Mesenchymal stem cell (in vitro differentiated cells and primary cell): ENCODE measurements around the gene COG3.

Experiments used
- DNase-seq: peaks from one replicate; pipeline ENCODE4 v3.0.0-alpha.2; 2013
- H2AFZ ChIP-seq: one replicate; pipeline ENCODE4 v1.6.1; 2013; ENCODE audit warnings: low read depth, mild to moderate bottlenecking, control low read depth, inconsistent platforms, low read length, moderate library complexity
- H2AK5ac ChIP-seq: 2 replicates; pipeline ENCODE4 v1.6.1; 2013; ENCODE audit warnings: low read length, moderate library complexity, mild to moderate bottlenecking, inconsistent platforms; ENCODE audit not compliant: severe bottlenecking
- H2BK120ac ChIP-seq: one replicate; pipeline ENCODE4 v1.6.1; 2013; ENCODE audit warnings: low read depth, mild to moderate bottlenecking, inconsistent platforms, low read length, moderate library complexity
- H2BK12ac ChIP-seq, 2 experiments: one replicate each; pipeline ENCODE4 v1.6.1; 2013; ENCODE audit warnings: inconsistent platforms in 2 of 2, low read length in 2 of 2, mild to moderate bottlenecking in 2 of 2, moderate library complexity in 2 of 2, control low read depth in 1 of 2
- H2BK15ac ChIP-seq: one replicate; pipeline ENCODE4 v1.6.1; 2013; ENCODE audit warnings: mild to moderate bottlenecking, low read depth, inconsistent platforms; ENCODE audit not compliant: poor library complexity, severe bottlenecking
- H2BK5ac ChIP-seq: 2 replicates; pipeline ENCODE4 v1.6.1; 2013; ENCODE audit warnings: low read depth, mild to moderate bottlenecking, low read length, control low read depth, inconsistent platforms; ENCODE audit not compliant: poor library complexity, severe bottlenecking
- H3K14ac ChIP-seq, 2 experiments: one replicate each; pipeline ENCODE4 v1.6.1; 2013; ENCODE audit warnings: inconsistent platforms in 2 of 2, low read length in 2 of 2, control low read depth in 1 of 2, mild to moderate bottlenecking in 1 of 2, moderate library complexity in 1 of 2
- H3K18ac ChIP-seq, 2 experiments: one replicate each; pipeline ENCODE4 v1.6.1; 2013; ENCODE audit warnings: inconsistent platforms in 2 of 2, low read length in 2 of 2, control low read depth in 1 of 2, low read depth in 1 of 2, mild to moderate bottlenecking in 1 of 2
- H3K23ac ChIP-seq, 2 experiments: one replicate each; pipeline ENCODE4 v1.6.1; 2013; ENCODE audit warnings: inconsistent platforms in 2 of 2, low read length in 2 of 2, mild to moderate bottlenecking in 2 of 2, moderate library complexity in 2 of 2, control low read depth in 1 of 2
- H3K27ac ChIP-seq: 2 replicates; pipeline ENCODE4 v1.5.1; 2013; ENCODE audit warnings: mild to moderate bottlenecking, moderate library complexity, low read length, control low read depth, inconsistent platforms; ENCODE audit not compliant: poor library complexity, severe bottlenecking
- H3K27me3 ChIP-seq, 2 experiments: 2 replicates each; pipeline versions ENCODE4 v1.6.1 to v1.7.0; 2013; ENCODE audit warnings: low read length in 2 of 2, mild to moderate bottlenecking in 2 of 2, moderate library complexity in 2 of 2, control low read depth in 1 of 2, inconsistent platforms in 1 of 2; ENCODE audit not compliant: control insufficient read depth in 1 of 2, insufficient read depth in 1 of 2
- H3K36me3 ChIP-seq, 2 experiments: 2 replicates each; pipeline versions ENCODE4 v1.6.1 to v1.7.0; 2013; ENCODE audit warnings: low read length in 2 of 2, control low read depth in 1 of 2, inconsistent platforms in 1 of 2, low read depth in 1 of 2, mild to moderate bottlenecking in 1 of 2; ENCODE audit not compliant: insufficient read depth in 2 of 2, control insufficient read depth in 1 of 2
- H3K4ac ChIP-seq, 2 experiments: one replicate each; pipeline ENCODE4 v1.6.1; 2013; ENCODE audit warnings: inconsistent platforms in 2 of 2, low read length in 2 of 2, mild to moderate bottlenecking in 2 of 2, moderate library complexity in 2 of 2, control low read depth in 1 of 2, low read depth in 1 of 2
- H3K4me1 ChIP-seq: 2 replicates; pipeline ENCODE4 v1.6.1; 2013; ENCODE audit warnings: low read depth, low read length, control low read depth; ENCODE audit not compliant: control insufficient read depth, insufficient read depth
- H3K4me2 ChIP-seq: 2 replicates; pipeline ENCODE4 v1.6.1; 2013; ENCODE audit warnings: low read length, mild to moderate bottlenecking, inconsistent platforms; ENCODE audit not compliant: poor library complexity, severe bottlenecking
- H3K4me3 ChIP-seq, 2 experiments: 2 replicates each; pipeline versions ENCODE4 v1.5.1 to v1.7.0; 2013; ENCODE audit warnings: low read length in 2 of 2, mild to moderate bottlenecking in 2 of 2, control low read depth in 1 of 2, low read depth in 1 of 2; ENCODE audit not compliant: insufficient read depth in 1 of 2
- H3K79me1 ChIP-seq: replicated peaks from 2 replicates; pipeline ENCODE4 v1.6.1; 2013; ENCODE audit warnings: mild to moderate bottlenecking, control low read depth, low read length, inconsistent platforms; ENCODE audit not compliant: poor library complexity, severe bottlenecking
- H3K9ac ChIP-seq: 2 replicates; pipeline ENCODE4 v1.7.0; 2013; ENCODE audit warnings: mild to moderate bottlenecking, low read length, moderate library complexity
- H3K9me3 ChIP-seq: 2 replicates; pipeline ENCODE4 v1.7.0; 2013; ENCODE audit warnings: mild to moderate bottlenecking, low read length; ENCODE audit not compliant: control insufficient read depth
- H4K8ac ChIP-seq: one replicate; pipeline ENCODE4 v1.6.1; 2013; ENCODE audit warnings: inconsistent platforms, mild to moderate bottlenecking, low read length, moderate library complexity
- H4K91ac ChIP-seq: one replicate; pipeline ENCODE4 v1.6.1; 2013; ENCODE audit warnings: mild to moderate bottlenecking, low read length, inconsistent platforms
- WGBS: methylation state at CpG from one replicate; pipeline ENCODE4 v1.1.7; 2013; ENCODE audit warnings: mixed read lengths; 5-methylcytosine and 5-hydroxymethylcytosine counted together

Gene COG3

GRCh38 chr13:45492538-45492937 lies 27.8 kb downstream of the COG3 start:
- peaks cover 7% of the 10 kb centered on the region for H3K79me1 ChIP-seq
- H3K4me1 ChIP-seq: no peaks in the 10 kb centered on the region
- H2AK5ac ChIP-seq: no peak overlapping the region
- no peak overlapping the region for H2BK5ac ChIP-seq
- H3K27ac ChIP-seq: no peak overlapping the region
- no peak overlapping the region for H3K4me3 ChIP-seq
- no peak overlapping the region for H2BK120ac ChIP-seq
- no peak for DNase-seq
- H3K18ac ChIP-seq: no peak overlapping the region
- no peak overlapping the region for H2AFZ ChIP-seq
- no peak overlapping the region for H4K8ac ChIP-seq
- WGBS: no CpG with 5 or more reads among the region's 1 CpG
- no peaks in the 10 kb centered on the region for H3K27me3 ChIP-seq
- H3K4ac ChIP-seq: no peak overlapping the region
- peaks cover 24 to 90% of the 10 kb centered on the region in 2 experiments for H3K36me3 ChIP-seq
- H2BK15ac ChIP-seq: no peak overlapping the region
- no peak overlapping the region for H3K23ac ChIP-seq
- peak overlapping the region; percentile 39 for H3K9ac ChIP-seq
- H4K91ac ChIP-seq: no peak overlapping the region
- no peaks in the 10 kb centered on the region for H3K9me3 ChIP-seq
- no peak overlapping the region for H3K4me2 ChIP-seq
- no peak overlapping the region for H2BK12ac ChIP-seq
- no peak overlapping the region for H3K14ac ChIP-seq

DNA sequence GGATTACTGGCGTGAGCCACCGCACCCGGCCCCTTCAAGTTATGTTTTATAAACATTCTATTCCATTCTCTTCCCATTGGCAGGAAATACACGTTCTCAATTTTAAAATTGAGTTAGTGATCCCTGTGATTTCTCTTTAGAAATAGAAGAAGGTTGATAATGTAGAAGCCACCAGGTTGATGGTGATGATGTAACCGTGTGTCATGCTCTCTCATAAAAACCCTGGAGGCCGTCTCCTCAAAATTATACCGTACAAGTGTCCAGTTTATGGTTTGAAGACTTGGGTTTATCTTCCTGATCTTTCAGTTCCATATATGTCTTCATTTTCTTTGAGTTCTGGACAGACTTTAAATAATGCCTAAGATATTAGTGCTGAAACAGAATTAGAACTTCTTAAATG lies 32.2 kb downstream of the COG3 start:
- H3K18ac ChIP-seq: no peak overlapping the region
- 75% methylated on average over 4 of the region's 7 CpGs for WGBS
- DNase-seq: no peak
- H3K4ac ChIP-seq: no peak overlapping the region
- H2AK5ac ChIP-seq: no peak overlapping the region
- H3K4me2 ChIP-seq: no peak overlapping the region
- peaks cover 4% of the 10 kb centered on the region for H3K4me1 ChIP-seq
- H3K27ac ChIP-seq: no peak overlapping the region
- no peak overlapping the region for H3K14ac ChIP-seq
- H2BK120ac ChIP-seq: no peak overlapping the region
- no peak overlapping the region for H3K23ac ChIP-seq
- H4K8ac ChIP-seq: no peak overlapping the region
- H3K9ac ChIP-seq: no peak overlapping the region
- no peak overlapping the region for H4K91ac ChIP-seq
- no peak overlapping the region for H2BK15ac ChIP-seq
- no peaks in the 10 kb centered on the region for H3K9me3 ChIP-seq
- no peak overlapping the region for H3K4me3 ChIP-seq
- no peak overlapping the region for H2BK12ac ChIP-seq
- H3K27me3 ChIP-seq: no peaks in the 10 kb centered on the region
- H2AFZ ChIP-seq: no peak overlapping the region
- H2BK5ac ChIP-seq: no peak overlapping the region
- H3K79me1 ChIP-seq: peaks cover 12% of the 10 kb centered on the region
- peaks cover 24 to 78% of the 10 kb centered on the region in 2 experiments for H3K36me3 ChIP-seq

DNA sequence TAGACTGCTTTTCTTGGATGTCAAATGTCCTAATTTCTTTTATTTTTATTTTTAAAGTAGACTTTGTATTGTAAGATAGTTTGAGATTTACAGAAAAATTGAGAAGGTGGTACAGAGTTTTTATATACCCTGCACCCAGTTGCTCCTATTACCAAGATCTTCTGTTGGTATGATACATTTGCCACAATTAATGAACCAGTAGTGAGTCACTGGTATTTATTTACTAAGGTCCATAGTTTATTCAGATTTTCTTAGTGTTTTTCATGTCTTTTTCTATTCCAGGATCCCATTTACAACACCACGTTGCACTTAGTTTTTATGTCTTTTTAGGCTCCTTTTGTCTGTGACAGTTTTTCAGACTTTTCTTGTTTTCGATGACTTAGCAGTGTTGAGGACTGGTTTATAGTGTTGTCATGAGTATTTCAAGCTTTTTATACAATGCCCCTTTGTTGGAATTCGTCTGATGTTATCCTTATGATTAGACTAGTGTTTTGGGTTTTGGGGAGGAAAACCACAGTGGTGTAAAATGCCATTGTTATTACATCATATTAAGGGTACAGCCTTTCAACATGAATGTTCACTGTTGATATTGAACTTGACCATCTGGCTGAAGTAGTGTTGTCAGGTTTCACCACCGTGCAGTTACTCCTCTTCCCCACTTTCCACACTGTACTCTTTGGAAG lies 35.9 kb downstream of the COG3 start:
- no peaks in the 10 kb centered on the region for H3K27me3 ChIP-seq
- no peak overlapping the region for H2AK5ac ChIP-seq
- no peak overlapping the region for H3K23ac ChIP-seq
- H3K36me3 ChIP-seq: peaks cover 26 to 76% of the 10 kb centered on the region in 2 experiments
- peak overlapping the region; percentile 71 for H3K9ac ChIP-seq
- no peaks in the 10 kb centered on the region for H3K9me3 ChIP-seq
- H3K27ac ChIP-seq: peak overlapping the region; percentile 71
- peaks cover 4% of the 10 kb centered on the region for H3K4me1 ChIP-seq
- H3K4me2 ChIP-seq: peak overlapping the region; percentile 9
- H2BK15ac ChIP-seq: no peak overlapping the region
- 7% methylated on average over 3 of the region's 4 CpGs for WGBS
- H2AFZ ChIP-seq: no peak overlapping the region
- H2BK5ac ChIP-seq: no peak overlapping the region
- H3K4me3 ChIP-seq: no peak overlapping the region
- H3K79me1 ChIP-seq: peaks cover 28% of the 10 kb centered on the region
- H3K14ac ChIP-seq: no peak overlapping the region
- H4K91ac ChIP-seq: no peak overlapping the region
- no peak overlapping the region for H3K18ac ChIP-seq
- no peak overlapping the region for H4K8ac ChIP-seq
- no peak overlapping the region for H3K4ac ChIP-seq
- H2BK120ac ChIP-seq: no peak overlapping the region
- DNase-seq: peak; percentile 78
- H2BK12ac ChIP-seq: no peak overlapping the region

DNA sequence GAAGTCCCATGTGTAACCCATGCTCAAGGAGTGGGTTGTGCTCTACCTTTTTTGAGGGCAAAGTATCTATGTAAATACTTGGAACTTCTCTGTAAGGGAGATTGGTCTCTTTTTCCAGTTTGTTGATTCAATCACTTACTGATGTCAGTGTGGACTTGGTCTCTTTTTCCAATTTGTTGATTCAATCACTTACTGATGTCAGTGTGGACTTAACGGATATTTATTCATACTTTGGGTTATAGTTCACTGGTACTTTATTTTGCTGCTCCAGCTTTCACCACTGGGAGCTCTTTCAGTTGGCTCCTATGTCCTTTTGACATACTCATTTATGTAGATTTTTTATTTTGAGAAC lies 36.4 kb downstream of the COG3 start:
- no peaks in the 10 kb centered on the region for H3K27me3 ChIP-seq
- WGBS: no CpG with 5 or more reads among the region's 1 CpG
- no peak overlapping the region for H2BK5ac ChIP-seq
- no peak overlapping the region for H2AFZ ChIP-seq
- peak overlapping the region; percentile 71 for H3K27ac ChIP-seq
- H2BK120ac ChIP-seq: no peak overlapping the region
- no peak overlapping the region for H3K9ac ChIP-seq
- no peaks in the 10 kb centered on the region for H3K9me3 ChIP-seq
- peaks cover 31% of the 10 kb centered on the region for H3K79me1 ChIP-seq
- H4K91ac ChIP-seq: no peak overlapping the region
- H4K8ac ChIP-seq: no peak overlapping the region
- no peak overlapping the region for H3K4ac ChIP-seq
- no peak overlapping the region for H2AK5ac ChIP-seq
- no peak for DNase-seq
- H3K23ac ChIP-seq: no peak overlapping the region
- H3K4me1 ChIP-seq: peaks cover 4% of the 10 kb centered on the region
- no peak overlapping the region for H3K4me3 ChIP-seq
- no peak overlapping the region for H2BK15ac ChIP-seq
- H3K4me2 ChIP-seq: peak overlapping the region; percentile 9
- H3K18ac ChIP-seq: no peak overlapping the region
- H3K36me3 ChIP-seq: peaks cover 28 to 76% of the 10 kb centered on the region in 2 experiments
- no peak overlapping the region for H3K14ac ChIP-seq
- no peak overlapping the region for H2BK12ac ChIP-seq
